Omental fat pad (tissue), 4 donors: ENCODE measurements around the gene CAMK2A. TPM values are rescaled to one million over a fixed set of nuclear protein-coding genes. Genes with fewer than 3 reads are reported as not detected.

ENCODE experiments used
- ATAC-seq: fragments of 150-250 bp; one replicate; pipeline ENCODE4 v1.9.1; 2016; ENCODE audit warnings: mild to moderate bottlenecking, moderate library complexity; ENCODE audit not compliant: low FRiP score
- DNase-seq: peaks from one replicate; pipeline ENCODE4 v3.0.0-alpha.2; 2019; ENCODE audit warnings: low spot score
- total RNA-seq, 4 donors: library from RNA; depleted of rRNA; stranded (reverse); fragments of >200 nt; gene quantifications; one replicate each; pipeline ENCODE4 v1.1.0, GENCODE V29; 2016
- TF ChIP-seq, protein P1 (sequence below), 3 donors: fragments of 450-650 bp; IDR thresholded peaks; one replicate each; pipeline ENCODE4 v1.5.1; 2016 to 2017; ENCODE audit warnings: antibody characterized with exemption in 3 of 3, mild to moderate bottlenecking in 3 of 3, moderate library complexity in 2 of 3

The CAMK2A gene
- total RNA-seq, 4 donors from 2014 or later, result 0.28 to 2.9 TPM; not detected in 2

DNA sequence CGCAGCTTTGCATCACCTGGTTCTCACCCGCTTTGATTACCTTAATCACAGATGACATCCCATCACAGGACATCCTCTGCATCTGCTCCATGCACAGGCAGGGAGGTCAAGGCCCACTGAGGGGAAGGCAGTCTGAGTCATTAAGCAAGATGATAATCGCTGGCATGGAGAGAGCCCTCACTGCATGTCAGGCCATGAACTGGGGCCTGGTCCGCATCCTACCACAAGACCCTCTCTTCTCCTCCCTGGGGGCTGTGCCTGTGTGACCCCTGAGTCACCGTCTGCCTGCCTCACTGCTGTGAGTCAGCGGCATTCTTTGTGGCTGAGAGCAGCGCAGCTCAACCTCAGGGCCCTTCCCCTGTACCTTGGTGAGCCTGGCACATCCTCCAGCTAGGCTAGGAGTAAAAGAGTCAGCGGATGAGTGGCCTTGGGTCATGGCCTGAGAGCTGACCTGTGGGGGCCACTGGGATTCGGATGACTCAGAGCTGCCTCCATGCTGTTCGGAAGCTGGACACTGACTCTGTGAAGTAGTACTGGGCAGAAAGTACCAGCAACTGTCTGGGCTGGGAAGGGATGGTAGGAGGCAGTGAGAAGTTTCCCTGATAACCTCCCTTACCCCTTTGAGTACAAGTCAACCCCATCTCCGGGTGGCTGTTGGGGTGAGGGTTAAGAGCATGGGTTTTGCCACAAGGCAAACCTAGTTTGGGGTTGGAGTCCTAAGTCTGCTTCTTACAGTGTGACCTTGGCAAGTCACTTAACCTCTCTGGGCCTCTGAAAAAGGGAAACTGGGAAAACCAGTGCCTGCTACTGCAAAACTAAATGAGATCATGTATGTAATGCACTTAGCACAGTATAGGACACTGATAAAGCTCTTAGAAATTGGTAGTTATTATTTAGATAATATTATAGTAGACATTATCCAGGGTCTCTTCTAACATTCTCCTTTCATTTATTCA lies 27.8 kb upstream of the CAMK2A start:
- ATAC-seq (peak; percentile 88), DNase-seq (peak; percentile 38)
- TF ChIP-seq, protein P1, sequence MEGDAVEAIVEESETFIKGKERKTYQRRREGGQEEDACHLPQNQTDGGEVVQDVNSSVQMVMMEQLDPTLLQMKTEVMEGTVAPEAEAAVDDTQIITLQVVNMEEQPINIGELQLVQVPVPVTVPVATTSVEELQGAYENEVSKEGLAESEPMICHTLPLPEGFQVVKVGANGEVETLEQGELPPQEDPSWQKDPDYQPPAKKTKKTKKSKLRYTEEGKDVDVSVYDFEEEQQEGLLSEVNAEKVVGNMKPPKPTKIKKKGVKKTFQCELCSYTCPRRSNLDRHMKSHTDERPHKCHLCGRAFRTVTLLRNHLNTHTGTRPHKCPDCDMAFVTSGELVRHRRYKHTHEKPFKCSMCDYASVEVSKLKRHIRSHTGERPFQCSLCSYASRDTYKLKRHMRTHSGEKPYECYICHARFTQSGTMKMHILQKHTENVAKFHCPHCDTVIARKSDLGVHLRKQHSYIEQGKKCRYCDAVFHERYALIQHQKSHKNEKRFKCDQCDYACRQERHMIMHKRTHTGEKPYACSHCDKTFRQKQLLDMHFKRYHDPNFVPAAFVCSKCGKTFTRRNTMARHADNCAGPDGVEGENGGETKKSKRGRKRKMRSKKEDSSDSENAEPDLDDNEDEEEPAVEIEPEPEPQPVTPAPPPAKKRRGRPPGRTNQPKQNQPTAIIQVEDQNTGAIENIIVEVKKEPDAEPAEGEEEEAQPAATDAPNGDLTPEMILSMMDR (IDR thresholded peaks at IDR 0.05), result no peak

DNA sequence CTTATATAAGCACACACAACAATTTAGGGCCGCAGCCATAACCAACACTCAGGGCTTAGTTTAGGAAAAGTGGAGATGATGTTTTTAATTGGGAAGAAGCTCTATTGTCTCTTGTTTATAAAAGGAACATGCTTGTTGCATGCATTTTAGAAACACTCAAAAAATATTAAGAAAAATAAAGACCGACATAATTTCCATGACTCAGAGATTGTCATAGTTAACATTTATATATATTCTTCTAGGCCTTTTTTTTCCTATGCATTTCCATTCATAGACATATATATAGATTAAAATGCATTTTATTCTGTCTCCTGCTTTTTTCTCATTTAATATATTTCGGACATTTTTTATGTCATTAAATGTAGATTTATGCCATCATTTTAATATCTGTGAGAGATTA lies 26.7 kb upstream of the CAMK2A start:
- TF ChIP-seq, protein P1 (IDR thresholded peaks at IDR 0.05), result no peak
- no peak for ATAC-seq

DNA sequence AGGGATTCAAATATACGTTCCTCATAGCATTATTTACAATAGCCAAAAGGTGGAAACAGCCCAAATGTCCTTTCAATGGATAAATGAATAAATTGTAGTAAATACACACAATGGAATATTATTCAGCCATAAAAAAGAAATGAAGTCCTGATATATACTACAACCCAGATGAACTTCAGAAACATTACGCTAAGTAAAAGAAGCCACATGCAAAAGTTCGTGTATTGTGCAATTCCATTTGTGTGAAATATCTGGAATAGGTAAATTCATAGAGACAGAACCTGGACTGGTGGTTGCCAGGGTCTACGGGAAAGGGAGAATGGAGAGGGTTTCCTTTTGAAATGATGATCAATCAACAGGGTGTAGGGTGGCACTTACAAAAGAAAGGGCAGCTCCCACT lies 25.7 kb upstream of the CAMK2A start:
- no peak for ATAC-seq
- no peak for DNase-seq
- TF ChIP-seq, protein P1 (IDR thresholded peaks at IDR 0.05), result no peak

More for the DNA sequence above, 26.7 kb upstream of the CAMK2A start:
- no peak for DNase-seq

DNA sequence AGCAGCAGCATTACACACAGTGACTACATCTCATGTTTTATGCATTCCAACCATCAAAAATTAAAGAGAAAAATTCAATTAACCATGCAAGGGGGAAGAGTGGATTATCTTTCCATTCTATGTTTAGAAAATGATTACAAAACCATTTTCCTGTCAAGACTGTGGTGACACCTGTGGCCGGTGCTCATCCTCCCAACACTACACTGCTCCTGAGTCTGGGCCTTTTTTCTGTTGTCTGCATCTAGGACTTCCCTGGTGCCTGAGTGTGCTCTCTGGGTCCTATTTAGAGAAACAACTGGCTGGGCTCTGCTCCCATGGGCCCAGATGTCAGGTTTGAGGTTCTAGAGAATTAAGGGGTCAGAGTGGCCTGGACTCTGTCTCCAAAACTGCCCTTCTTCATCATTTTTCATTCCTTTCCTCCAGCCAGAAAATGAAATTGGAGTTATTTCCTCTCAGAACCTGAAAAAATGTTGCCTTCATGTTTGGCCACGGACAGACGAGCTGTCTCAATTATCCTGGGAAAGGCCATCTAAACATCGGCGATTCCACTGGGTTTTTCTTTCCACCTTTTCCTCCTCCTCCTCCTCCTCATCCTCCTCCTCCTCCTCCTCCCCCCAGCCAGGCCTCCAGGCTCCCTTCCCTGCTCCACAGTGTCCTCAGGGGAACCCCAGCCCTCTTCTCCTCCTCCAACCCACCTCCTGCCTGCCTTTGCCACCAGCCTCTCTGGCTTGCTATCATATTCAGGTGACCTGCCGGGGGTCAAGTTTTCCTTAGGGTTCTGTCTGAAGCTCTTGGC lies 24.5 kb upstream of the CAMK2A start:
- TF ChIP-seq, protein P1 (IDR thresholded peaks at IDR 0.05), result no peak
- no peak for ATAC-seq
- no peak for DNase-seq

DNA sequence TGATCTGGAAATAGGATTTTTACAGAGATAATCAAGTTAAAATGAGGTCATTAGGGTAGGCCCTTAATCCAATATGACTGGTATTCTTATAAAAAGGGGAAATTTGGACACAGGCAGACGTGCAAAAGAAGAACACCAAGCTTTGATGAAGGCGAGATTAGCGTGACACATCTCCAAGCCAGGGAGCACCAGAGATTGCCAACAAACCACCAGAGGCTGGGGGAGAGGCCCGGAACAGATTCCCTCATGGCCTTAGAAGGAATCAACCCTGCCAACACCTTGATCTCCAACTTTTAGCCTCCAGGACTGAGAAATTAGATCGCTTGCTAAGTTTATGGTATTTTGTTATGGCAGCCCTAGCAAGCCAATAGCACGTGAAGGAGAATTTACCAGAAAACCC lies 23.9 kb upstream of the CAMK2A start:
- TF ChIP-seq, protein P1 (IDR thresholded peaks at IDR 0.05), result no peak
- ATAC-seq (no peak), DNase-seq (no peak)

DNA sequence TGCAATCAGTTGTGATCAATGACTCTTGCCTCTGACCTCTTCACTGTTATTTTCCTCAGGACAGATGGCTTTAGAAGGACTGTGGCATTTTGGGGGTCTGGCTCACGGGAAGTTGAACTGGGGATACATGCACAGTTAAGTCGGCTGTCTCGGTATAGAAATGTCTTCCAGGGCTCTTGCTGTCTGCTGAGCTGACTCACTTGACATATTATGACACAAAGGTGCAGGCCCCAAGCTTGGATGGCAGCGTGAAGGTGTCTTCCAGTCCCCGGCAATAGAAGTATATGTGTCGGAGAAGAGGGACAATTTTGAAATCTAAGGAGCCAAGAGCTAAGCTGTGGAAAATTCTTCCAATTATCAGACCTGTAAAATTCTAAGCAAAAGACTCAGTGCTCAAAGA lies 22.9 kb upstream of the CAMK2A start:
- no peak for DNase-seq
- no peak for ATAC-seq
- TF ChIP-seq, protein P1 (IDR thresholded peaks at IDR 0.05), result no peak
